ENCODE data around the gene CKLF.

DNA sequence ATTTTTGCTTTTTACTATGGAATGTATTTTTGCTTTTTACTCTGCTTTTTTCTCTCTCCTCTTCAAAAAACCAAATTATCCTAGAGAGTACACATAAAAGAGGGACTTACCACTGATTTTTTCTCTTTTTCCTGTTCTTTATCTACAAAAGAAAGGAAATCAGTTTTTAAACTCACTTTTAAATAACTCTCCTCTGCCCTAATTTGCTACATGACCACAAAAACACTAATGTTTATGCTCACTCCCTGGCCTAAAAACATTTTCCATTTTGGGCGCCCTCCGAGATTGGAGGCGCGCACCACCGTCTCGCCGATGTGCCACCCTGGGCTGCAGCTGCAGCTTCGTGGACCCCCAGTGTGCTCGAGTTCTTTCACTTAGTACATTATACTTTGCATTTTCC, 3.5 kb upstream of the CKLF start:
- TF ChIP-seq, protein P1, sequence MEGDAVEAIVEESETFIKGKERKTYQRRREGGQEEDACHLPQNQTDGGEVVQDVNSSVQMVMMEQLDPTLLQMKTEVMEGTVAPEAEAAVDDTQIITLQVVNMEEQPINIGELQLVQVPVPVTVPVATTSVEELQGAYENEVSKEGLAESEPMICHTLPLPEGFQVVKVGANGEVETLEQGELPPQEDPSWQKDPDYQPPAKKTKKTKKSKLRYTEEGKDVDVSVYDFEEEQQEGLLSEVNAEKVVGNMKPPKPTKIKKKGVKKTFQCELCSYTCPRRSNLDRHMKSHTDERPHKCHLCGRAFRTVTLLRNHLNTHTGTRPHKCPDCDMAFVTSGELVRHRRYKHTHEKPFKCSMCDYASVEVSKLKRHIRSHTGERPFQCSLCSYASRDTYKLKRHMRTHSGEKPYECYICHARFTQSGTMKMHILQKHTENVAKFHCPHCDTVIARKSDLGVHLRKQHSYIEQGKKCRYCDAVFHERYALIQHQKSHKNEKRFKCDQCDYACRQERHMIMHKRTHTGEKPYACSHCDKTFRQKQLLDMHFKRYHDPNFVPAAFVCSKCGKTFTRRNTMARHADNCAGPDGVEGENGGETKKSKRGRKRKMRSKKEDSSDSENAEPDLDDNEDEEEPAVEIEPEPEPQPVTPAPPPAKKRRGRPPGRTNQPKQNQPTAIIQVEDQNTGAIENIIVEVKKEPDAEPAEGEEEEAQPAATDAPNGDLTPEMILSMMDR (IDR thresholded peaks at IDR 0.05): no peak
- no peak for TF ChIP-seq POLR2A (IDR thresholded peaks at IDR 0.05)

Measured in lower leg skin (tissue), 3 donors.